ENCODE data around the gene GOLIM4. TPM values are rescaled to one million over a fixed set of nuclear protein-coding genes. Genes with fewer than 3 reads are reported as not detected.

Gene GOLIM4
- total and polyA plus RNA-seq, 2 of the 13 experiments (the other 11 are each of a cell fraction or from before 2014, with no cell fraction given), result 10.9 to 47.7 TPM

DNA sequence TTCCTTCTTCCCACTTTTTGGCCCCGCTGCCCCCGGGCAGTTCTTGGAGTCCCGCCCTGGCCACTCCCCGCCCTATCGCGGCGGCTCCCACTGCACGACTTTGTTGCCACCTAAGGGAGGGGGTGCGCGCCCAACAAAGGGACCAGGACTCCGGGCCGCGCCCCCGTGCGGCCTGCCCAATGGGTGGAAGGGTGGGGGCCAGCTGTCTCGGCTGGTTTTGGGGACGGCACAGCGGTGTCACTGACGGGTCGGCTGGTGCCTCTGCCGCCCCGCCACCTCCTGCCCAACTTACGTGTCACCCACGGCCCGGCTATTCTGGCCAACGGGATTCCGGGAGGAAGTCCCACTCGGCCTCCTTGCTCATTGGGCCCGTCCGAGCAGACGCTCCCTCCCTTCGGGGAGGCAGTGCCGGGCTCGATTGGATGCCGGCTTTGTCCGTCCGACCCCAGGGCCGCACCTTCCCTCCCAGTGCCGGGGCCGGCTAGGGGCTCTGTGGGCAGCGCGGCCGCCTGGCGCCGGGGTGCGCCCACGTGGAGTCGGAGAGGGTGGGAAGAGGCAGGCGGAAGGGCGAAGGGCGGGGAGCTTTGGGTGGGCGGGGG lies at the start of gene GOLIM4 (continued):
- TF ChIP-seq, protein P1, sequence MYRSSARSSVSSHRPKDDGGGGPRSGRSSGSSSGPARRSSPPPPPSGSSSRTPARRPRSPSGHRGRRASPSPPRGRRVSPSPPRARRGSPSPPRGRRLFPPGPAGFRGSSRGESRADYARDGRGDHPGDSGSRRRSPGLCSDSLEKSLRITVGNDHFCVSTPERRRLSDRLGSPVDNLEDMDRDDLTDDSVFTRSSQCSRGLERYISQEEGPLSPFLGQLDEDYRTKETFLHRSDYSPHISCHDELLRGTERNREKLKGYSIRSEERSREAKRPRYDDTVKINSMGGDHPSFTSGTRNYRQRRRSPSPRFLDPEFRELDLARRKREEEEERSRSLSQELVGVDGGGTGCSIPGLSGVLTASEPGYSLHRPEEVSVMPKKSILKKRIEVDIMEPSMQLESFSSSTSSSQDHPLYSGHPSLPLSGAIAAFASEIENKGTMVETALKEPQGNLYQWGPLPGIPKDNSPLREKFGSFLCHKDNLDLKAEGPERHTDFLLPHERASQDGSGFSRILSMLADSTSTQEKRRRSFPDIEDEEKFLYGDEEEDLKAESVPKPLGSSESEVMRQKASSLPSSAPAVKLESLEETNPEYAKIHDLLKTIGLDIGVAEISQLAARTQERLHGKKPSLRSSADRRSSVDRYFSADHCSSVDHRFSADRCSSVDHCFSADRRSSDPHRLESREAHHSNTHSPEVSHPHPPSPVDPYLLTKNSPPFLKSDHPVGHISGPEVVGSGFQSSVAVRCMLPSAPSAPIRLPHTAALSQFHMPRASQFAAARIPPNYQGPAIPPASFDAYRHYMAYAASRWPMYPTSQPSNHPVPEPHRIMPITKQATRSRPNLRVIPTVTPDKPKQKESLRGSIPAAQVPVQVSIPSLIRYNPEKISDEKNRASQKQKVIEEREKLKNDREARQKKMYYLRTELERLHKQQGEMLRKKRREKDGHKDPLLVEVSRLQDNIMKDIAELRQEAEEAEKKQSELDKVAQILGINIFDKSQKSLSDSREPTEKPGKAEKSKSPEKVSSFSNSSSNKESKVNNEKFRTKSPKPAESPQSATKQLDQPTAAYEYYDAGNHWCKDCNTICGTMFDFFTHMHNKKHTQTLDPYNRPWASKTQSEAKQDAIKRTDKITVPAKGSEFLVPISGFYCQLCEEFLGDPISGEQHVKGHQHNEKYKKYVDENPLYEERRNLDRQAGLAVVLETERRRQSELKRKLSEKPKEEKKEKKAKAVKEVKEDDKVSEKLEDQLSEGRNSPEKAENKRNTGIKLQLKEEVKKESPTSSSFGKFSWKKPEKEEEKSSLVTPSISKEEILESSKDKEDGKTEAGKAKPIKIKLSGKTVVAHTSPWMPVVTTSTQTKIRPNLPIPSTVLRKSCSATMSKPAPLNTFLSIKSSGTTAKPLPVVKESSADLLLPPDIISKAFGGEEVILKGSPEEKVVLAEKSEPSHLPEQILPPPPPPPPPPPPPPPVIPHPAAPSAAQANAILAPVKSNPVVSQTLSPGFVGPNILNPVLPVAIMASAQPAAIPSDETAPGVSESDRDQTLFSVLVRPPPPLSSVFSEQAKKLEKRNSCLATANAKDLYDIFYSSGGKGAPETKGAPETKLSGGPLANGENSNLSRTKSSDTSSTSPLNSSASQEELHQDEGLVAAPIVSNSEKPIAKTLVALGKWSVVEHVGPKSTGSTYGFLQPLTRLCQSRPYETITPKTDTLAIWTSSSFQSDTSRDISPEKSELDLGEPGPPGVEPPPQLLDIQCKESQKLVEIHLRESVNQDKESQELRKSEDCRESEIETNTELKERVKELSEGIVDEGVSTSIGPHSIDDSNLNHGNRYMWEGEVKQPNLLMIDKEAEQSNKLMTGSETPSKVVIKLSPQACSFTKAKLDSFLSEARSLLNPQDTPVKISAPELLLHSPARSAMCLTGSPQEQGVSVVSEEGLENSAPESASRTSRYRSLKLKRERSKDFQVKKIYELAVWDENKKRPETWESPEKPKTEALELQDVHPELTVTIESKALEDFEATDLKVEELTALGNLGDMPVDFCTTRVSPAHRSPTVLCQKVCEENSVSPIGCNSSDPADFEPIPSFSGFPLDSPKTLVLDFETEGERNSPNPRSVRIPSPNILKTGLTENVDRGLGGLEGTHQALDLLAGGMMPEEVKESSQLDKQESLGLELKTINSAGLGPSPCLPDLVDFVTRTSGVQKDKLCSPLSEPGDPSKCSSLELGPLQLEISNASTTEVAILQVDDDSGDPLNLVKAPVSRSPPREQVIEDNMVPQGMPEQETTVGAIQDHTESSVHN (CRISPR knock-in tag; IDR thresholded peaks at IDR 0.05), result no peak
- TF ChIP-seq ZNF878 (CRISPR knock-in tag; IDR thresholded peaks at IDR 0.05), result no peak
- TF ChIP-seq HOXA9 (CRISPR knock-in tag; IDR thresholded peaks at IDR 0.05; ENCODE audit: borderline replicate concordance), result 0 out of 2 replicates have a peak, but pooled peaks have one; percentile 91
- TF ChIP-seq, protein P2, sequence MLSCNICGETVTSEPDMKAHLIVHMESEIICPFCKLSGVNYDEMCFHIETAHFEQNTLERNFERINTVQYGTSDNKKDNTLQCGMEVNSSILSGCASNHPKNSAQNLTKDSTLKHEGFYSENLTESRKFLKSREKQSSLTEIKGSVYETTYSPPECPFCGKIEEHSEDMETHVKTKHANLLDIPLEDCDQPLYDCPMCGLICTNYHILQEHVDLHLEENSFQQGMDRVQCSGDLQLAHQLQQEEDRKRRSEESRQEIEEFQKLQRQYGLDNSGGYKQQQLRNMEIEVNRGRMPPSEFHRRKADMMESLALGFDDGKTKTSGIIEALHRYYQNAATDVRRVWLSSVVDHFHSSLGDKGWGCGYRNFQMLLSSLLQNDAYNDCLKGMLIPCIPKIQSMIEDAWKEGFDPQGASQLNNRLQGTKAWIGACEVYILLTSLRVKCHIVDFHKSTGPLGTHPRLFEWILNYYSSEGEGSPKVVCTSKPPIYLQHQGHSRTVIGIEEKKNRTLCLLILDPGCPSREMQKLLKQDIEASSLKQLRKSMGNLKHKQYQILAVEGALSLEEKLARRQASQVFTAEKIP (CRISPR knock-in tag; IDR thresholded peaks at IDR 0.05; ENCODE audit: borderline replicate concordance), result no peak
- TF ChIP-seq, protein P3, sequence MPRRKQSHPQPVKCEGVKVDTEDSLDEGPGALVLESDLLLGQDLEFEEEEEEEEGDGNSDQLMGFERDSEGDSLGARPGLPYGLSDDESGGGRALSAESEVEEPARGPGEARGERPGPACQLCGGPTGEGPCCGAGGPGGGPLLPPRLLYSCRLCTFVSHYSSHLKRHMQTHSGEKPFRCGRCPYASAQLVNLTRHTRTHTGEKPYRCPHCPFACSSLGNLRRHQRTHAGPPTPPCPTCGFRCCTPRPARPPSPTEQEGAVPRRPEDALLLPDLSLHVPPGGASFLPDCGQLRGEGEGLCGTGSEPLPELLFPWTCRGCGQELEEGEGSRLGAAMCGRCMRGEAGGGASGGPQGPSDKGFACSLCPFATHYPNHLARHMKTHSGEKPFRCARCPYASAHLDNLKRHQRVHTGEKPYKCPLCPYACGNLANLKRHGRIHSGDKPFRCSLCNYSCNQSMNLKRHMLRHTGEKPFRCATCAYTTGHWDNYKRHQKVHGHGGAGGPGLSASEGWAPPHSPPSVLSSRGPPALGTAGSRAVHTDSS (CRISPR knock-in tag; conservative IDR thresholded peaks at IDR 0.05), result no peak
- no peak; the same call in 1 of the 2 replicates for TF ChIP-seq RARA (CRISPR knock-in tag; IDR thresholded peaks at IDR 0.05)
- TF ChIP-seq, protein P4, sequence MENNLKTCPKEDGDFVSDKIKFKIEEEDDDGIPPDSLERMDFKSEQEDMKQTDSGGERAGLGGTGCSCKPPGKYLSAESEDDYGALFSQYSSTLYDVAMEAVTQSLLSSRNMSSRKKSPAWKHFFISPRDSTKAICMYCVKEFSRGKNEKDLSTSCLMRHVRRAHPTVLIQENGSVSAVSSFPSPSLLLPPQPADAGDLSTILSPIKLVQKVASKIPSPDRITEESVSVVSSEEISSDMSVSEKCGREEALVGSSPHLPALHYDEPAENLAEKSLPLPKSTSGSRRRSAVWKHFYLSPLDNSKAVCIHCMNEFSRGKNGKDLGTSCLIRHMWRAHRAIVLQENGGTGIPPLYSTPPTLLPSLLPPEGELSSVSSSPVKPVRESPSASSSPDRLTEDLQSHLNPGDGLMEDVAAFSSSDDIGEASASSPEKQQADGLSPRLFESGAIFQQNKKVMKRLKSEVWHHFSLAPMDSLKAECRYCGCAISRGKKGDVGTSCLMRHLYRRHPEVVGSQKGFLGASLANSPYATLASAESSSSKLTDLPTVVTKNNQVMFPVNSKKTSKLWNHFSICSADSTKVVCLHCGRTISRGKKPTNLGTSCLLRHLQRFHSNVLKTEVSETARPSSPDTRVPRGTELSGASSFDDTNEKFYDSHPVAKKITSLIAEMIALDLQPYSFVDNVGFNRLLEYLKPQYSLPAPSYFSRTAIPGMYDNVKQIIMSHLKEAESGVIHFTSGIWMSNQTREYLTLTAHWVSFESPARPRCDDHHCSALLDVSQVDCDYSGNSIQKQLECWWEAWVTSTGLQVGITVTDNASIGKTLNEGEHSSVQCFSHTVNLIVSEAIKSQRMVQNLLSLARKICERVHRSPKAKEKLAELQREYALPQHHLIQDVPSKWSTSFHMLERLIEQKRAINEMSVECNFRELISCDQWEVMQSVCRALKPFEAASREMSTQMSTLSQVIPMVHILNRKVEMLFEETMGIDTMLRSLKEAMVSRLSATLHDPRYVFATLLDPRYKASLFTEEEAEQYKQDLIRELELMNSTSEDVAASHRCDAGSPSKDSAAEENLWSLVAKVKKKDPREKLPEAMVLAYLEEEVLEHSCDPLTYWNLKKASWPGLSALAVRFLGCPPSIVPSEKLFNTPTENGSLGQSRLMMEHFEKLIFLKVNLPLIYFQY (CRISPR knock-in tag; IDR thresholded peaks at IDR 0.05; ENCODE audit: borderline replicate concordance), result no peak; the same call in none of the 2 replicates
- TF ChIP-seq, protein P5, sequence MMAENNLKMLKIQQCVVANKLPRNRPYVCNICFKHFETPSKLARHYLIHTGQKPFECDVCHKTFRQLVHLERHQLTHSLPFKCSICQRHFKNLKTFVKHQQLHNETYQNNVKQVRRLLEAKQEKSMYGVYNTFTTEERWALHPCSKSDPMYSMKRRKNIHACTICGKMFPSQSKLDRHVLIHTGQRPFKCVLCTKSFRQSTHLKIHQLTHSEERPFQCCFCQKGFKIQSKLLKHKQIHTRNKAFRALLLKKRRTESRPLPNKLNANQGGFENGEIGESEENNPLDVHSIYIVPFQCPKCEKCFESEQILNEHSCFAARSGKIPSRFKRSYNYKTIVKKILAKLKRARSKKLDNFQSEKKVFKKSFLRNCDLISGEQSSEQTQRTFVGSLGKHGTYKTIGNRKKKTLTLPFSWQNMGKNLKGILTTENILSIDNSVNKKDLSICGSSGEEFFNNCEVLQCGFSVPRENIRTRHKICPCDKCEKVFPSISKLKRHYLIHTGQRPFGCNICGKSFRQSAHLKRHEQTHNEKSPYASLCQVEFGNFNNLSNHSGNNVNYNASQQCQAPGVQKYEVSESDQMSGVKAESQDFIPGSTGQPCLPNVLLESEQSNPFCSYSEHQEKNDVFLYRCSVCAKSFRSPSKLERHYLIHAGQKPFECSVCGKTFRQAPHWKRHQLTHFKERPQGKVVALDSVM (CRISPR knock-in tag; IDR thresholded peaks at IDR 0.05), result no peak; the same call in none of the 2 replicates
- no peak for TF ChIP-seq JUN (CRISPR knock-in tag; IDR thresholded peaks at IDR 0.05)
- no peak for TF ChIP-seq GLI4 (CRISPR knock-in tag; IDR thresholded peaks at IDR 0.05; ENCODE audit: borderline replicate concordance)

Measured in HepG2 (cell line).